Activated CD4-positive, alpha-beta memory T cell treated with anti-CD3 and anti-CD28 coated beads, Interleukin-2, amount 10 ng/mL, durations not matched to agents 7 days and 5 days (primary cell): ENCODE results near the gene PRKCA. TPM values are rescaled to one million over a fixed set of nuclear protein-coding genes. Genes with fewer than 3 reads are reported as not detected.

Source experiments
- CTCF ChIA-PET: fragments of 350-600 bp; sonication (Branson Sonifier 250); formaldehyde crosslinking; loops from one replicate; lab custom pipeline; 2021; ENCODE audit warnings: antibody characterized with exemption, inconsistent platforms; lab: Charles Lee
- POLR2A ChIA-PET: fragments of 350-600 bp; sonication (Branson Sonifier 250); formaldehyde crosslinking; loops from one replicate; lab custom pipeline; 2021; ENCODE audit warnings: antibody characterized with exemption; lab: Charles Lee
- DNase-seq: peaks from one replicate; pipeline ENCODE4 v3.0.0-alpha.2; 2020
- H3K27ac Mint-ChIP-seq: one replicate; pipeline ENCODE4 v1.8.0; 2021; ENCODE audit warnings: mild to moderate bottlenecking, mixed read lengths
- H3K27me3 Mint-ChIP-seq: one replicate; pipeline ENCODE4 v1.8.0; 2021; ENCODE audit warnings: mixed read lengths
- H3K36me3 Mint-ChIP-seq: one replicate; pipeline ENCODE4 v1.8.0; 2021; ENCODE audit warnings: low read depth, mixed read lengths
- H3K4me1 Mint-ChIP-seq: one replicate; pipeline ENCODE4 v1.8.0; 2021; ENCODE audit warnings: mixed read lengths
- H3K4me3 Mint-ChIP-seq: one replicate; pipeline ENCODE4 v1.8.0; 2021; ENCODE audit warnings: mild to moderate bottlenecking, mixed read lengths
- H3K9me3 Mint-ChIP-seq: one replicate; pipeline ENCODE4 v1.8.0; 2021; ENCODE audit warnings: mixed read lengths
- total RNA-seq, 2 experiments: library from RNA; stranded (reverse); gene quantifications; one replicate each; pipeline ENCODE4 v1.2.3, GENCODE V29; 2021

The PRKCA gene
- total RNA-seq, 2 experiments from 2014 or later, result 57.6 to 61.3 TPM

- POLR2A ChIA-PET, result interaction anchor here (1.2 to 1.9 kb wide), 2 partner anchors 9 to 75 kb away, joined by 4 to 5 read pairs; no protein-coding TSS in a partner anchor
- no peak for DNase-seq
- Mint-ChIP-seq H3K4me3 (no peak overlapping the region), H3K4me1 (peaks cover 47% of the 10 kb centered on the region), H3K9me3 (no peaks in the 10 kb centered on the region), H3K27ac (no peak overlapping the region), H3K36me3 (no peaks in the 10 kb centered on the region), H3K27me3 (no peaks in the 10 kb centered on the region)
- CTCF ChIA-PET, result interaction anchor here (1.0 to 1.3 kb wide), 3 partner anchors 134 to 232 kb away, joined by 3 to 4 read pairs (median 3); no protein-coding TSS in a partner anchor
Measured at GRCh38 chr17:66432411-66432957, 130.1 kb downstream of the PRKCA start.

- ChIA-PET CTCF (interaction anchor here (1.0 to 1.3 kb wide), 4 partner anchors 134 to 232 kb away, joined by 3 to 4 read pairs (median 3); no protein-coding TSS in a partner anchor), POLR2A (interaction anchor here (1.2 to 1.9 kb wide), 2 partner anchors 9 to 74 kb away, joined by 4 to 5 read pairs; no protein-coding TSS in a partner anchor)
- Mint-ChIP-seq H3K27ac (no peak overlapping the region), H3K4me1 (peaks cover 43% of the 10 kb centered on the region), H3K9me3 (peaks cover under 1% of the 10 kb centered on the region), H3K27me3 (no peaks in the 10 kb centered on the region), H3K4me3 (no peak overlapping the region), H3K36me3 (peaks cover 2% of the 10 kb centered on the region)
- DNase-seq, result no peak
Measured at GRCh38 chr17:66432996-66433551, 130.7 kb downstream of the PRKCA start.

GRCh38 chr17:66435182-66435581, 132.8 kb downstream of the PRKCA start:
- Mint-ChIP-seq H3K4me3 (no peak overlapping the region), H3K27ac (no peak overlapping the region), H3K9me3 (peaks cover 4% of the 10 kb centered on the region), H3K27me3 (no peaks in the 10 kb centered on the region), H3K36me3 (peaks cover 2% of the 10 kb centered on the region), H3K4me1 (peaks cover 37% of the 10 kb centered on the region)
- DNase-seq, result no peak
- POLR2A ChIA-PET, result interaction anchor here (1.3 kb wide), 1 partner anchor 104 kb away, joined by 3 read pairs; no protein-coding TSS in a partner anchor
- CTCF ChIA-PET, result interaction anchor here (1.3 kb wide), 1 partner anchor 14 kb away, joined by 3 read pairs; no protein-coding TSS in a partner anchor

- Mint-ChIP-seq H3K9me3 (peaks cover 4% of the 10 kb centered on the region), H3K27ac (no peak overlapping the region), H3K27me3 (no peaks in the 10 kb centered on the region), H3K4me3 (no peak overlapping the region), H3K4me1 (peaks cover 34% of the 10 kb centered on the region), H3K36me3 (peaks cover 6% of the 10 kb centered on the region)
- ChIA-PET CTCF (no interaction called here), POLR2A (no interaction called here)
- DNase-seq, result no peak
Measured at GRCh38 chr17:66436631-66437030, 134.2 kb downstream of the PRKCA start.

GRCh38 chr17:66437476-66438026, 135.1 kb downstream of the PRKCA start:
- Mint-ChIP-seq H3K27me3 (no peaks in the 10 kb centered on the region), H3K9me3 (peaks cover 4% of the 10 kb centered on the region), H3K4me3 (no peak overlapping the region), H3K36me3 (peaks cover 11% of the 10 kb centered on the region), H3K27ac (peak overlapping the region; percentile 57), H3K4me1 (peaks cover 26% of the 10 kb centered on the region)
- DNase-seq, result no peak
- ChIA-PET POLR2A (no interaction called here), CTCF (no interaction called here)

- no peak overlapping the region for H3K4me3 Mint-ChIP-seq
- no peaks in the 10 kb centered on the region for H3K27me3 Mint-ChIP-seq
- peaks cover 21% of the 10 kb centered on the region for H3K4me1 Mint-ChIP-seq
- H3K36me3 Mint-ChIP-seq, result peaks cover 17% of the 10 kb centered on the region
- no peak overlapping the region for H3K27ac Mint-ChIP-seq
- POLR2A ChIA-PET, result no interaction called here
- peaks cover 4% of the 10 kb centered on the region for H3K9me3 Mint-ChIP-seq
- CTCF ChIA-PET, result no interaction called here
- no peak for DNase-seq
Measured at GRCh38 chr17:66438101-66438500, 135.7 kb downstream of the PRKCA start.

GRCh38 chr17:66441101-66441661, 138.8 kb downstream of the PRKCA start:
- CTCF ChIA-PET, result no interaction called here
- H3K9me3 Mint-ChIP-seq, result peaks cover 7% of the 10 kb centered on the region
- DNase-seq, result no peak
- no peak overlapping the region for H3K4me3 Mint-ChIP-seq
- H3K4me1 Mint-ChIP-seq, result peaks cover 9% of the 10 kb centered on the region
- H3K27ac Mint-ChIP-seq, result no peak overlapping the region
- H3K27me3 Mint-ChIP-seq, result no peaks in the 10 kb centered on the region
- POLR2A ChIA-PET, result no interaction called here
- peaks cover 42% of the 10 kb centered on the region for H3K36me3 Mint-ChIP-seq

GRCh38 chr17:66443166-66443565, 140.8 kb downstream of the PRKCA start:
- CTCF ChIA-PET, result no interaction called here
- peaks cover 40% of the 10 kb centered on the region for H3K36me3 Mint-ChIP-seq
- H3K27me3 Mint-ChIP-seq, result no peaks in the 10 kb centered on the region
- H3K4me1 Mint-ChIP-seq, result peaks cover 9% of the 10 kb centered on the region
- DNase-seq, result no peak
- POLR2A ChIA-PET, result no interaction called here
- no peak overlapping the region for H3K27ac Mint-ChIP-seq
- H3K9me3 Mint-ChIP-seq, result peaks cover 6% of the 10 kb centered on the region
- no peak overlapping the region for H3K4me3 Mint-ChIP-seq

- Mint-ChIP-seq H3K27ac (no peak overlapping the region), H3K36me3 (peaks cover 40% of the 10 kb centered on the region), H3K4me1 (peaks cover 7% of the 10 kb centered on the region), H3K4me3 (no peak overlapping the region), H3K27me3 (no peaks in the 10 kb centered on the region), H3K9me3 (peaks cover 3% of the 10 kb centered on the region)
- CTCF ChIA-PET, result no interaction called here
- POLR2A ChIA-PET, result no interaction called here
- DNase-seq, result no peak
Measured at GRCh38 chr17:66443606-66444005, 141.2 kb downstream of the PRKCA start.

GRCh38 chr17:66444031-66444430, 141.6 kb downstream of the PRKCA start:
- no peak overlapping the region for H3K27ac Mint-ChIP-seq
- peaks cover 40% of the 10 kb centered on the region for H3K36me3 Mint-ChIP-seq
- no peak for DNase-seq
- H3K4me3 Mint-ChIP-seq, result no peak overlapping the region
- H3K4me1 Mint-ChIP-seq, result peaks cover 7% of the 10 kb centered on the region
- POLR2A ChIA-PET, result no interaction called here
- no peaks in the 10 kb centered on the region for H3K27me3 Mint-ChIP-seq
- CTCF ChIA-PET, result no interaction called here
- H3K9me3 Mint-ChIP-seq, result peaks cover 3% of the 10 kb centered on the region

GRCh38 chr17:66445229-66445628, 142.8 kb downstream of the PRKCA start:
- DNase-seq, result no peak
- peaks cover 9% of the 10 kb centered on the region for H3K4me1 Mint-ChIP-seq
- POLR2A ChIA-PET, result no interaction called here
- CTCF ChIA-PET, result no interaction called here
- no peak overlapping the region for H3K4me3 Mint-ChIP-seq
- H3K27me3 Mint-ChIP-seq, result no peaks in the 10 kb centered on the region
- H3K9me3 Mint-ChIP-seq, result peaks cover 3% of the 10 kb centered on the region
- peaks cover 42% of the 10 kb centered on the region for H3K36me3 Mint-ChIP-seq
- no peak overlapping the region for H3K27ac Mint-ChIP-seq

- Mint-ChIP-seq H3K36me3 (peaks cover 44% of the 10 kb centered on the region), H3K4me1 (peaks cover 11% of the 10 kb centered on the region), H3K27me3 (no peaks in the 10 kb centered on the region), H3K27ac (no peak overlapping the region), H3K9me3 (peaks cover 3% of the 10 kb centered on the region), H3K4me3 (no peak overlapping the region)
- ChIA-PET POLR2A (interaction anchor here (0.9 to 1.9 kb wide), 2 partner anchors 14 to 124 kb away, joined by 3 to 4 read pairs; no protein-coding TSS in a partner anchor), CTCF (no interaction called here)
- DNase-seq, result no peak
Measured at GRCh38 chr17:66446419-66446818, 144.0 kb downstream of the PRKCA start.

- Mint-ChIP-seq H3K4me1 (peaks cover 11% of the 10 kb centered on the region), H3K27me3 (no peaks in the 10 kb centered on the region), H3K4me3 (no peak overlapping the region), H3K9me3 (peaks cover 4% of the 10 kb centered on the region), H3K27ac (no peak overlapping the region), H3K36me3 (peaks cover 45% of the 10 kb centered on the region)
- POLR2A ChIA-PET, result interaction anchor here (0.9 to 1.9 kb wide), 2 partner anchors 13 to 125 kb away, joined by 3 to 4 read pairs; no protein-coding TSS in a partner anchor
- no peak for DNase-seq
- CTCF ChIA-PET, result no interaction called here
Measured at GRCh38 chr17:66447159-66447558, 144.7 kb downstream of the PRKCA start.
